Lung (tissue), 12 donors: ENCODE measurements around the gene IFITM1. TPM values are rescaled to one million over a fixed set of nuclear protein-coding genes. Genes with fewer than 3 reads are reported as not detected.
A peak's percentile ranks its signal among the peaks of the same experiment; 100 is the strongest.
"Not testable (repeated sequence)": the region's sequence is repeated elsewhere in the genome, so short reads cannot be mapped to it uniquely, and the experiment has no call there.

Experiments
- ATAC-seq: fragments of 200-7000 bp; cut with Tn5 transposase; one replicate; pipeline ENCODE4 v1.9.1; 2020; ENCODE audit warnings: moderate number of reproducible peaks; ENCODE audit not compliant: insufficient read depth, low FRiP score
- DNase-seq, 3 donors: peaks; one replicate each; pipeline ENCODE4 v3.0.0-alpha.2; 2013 to 2017
- H3K27ac ChIP-seq, 2 donors: one replicate each; pipeline ENCODE4 v1.5.1; 2013; ENCODE audit warnings: mild to moderate bottlenecking in 2 of 2, moderate library complexity in 2 of 2, control low read depth in 1 of 2, inconsistent platforms in 1 of 2, low read depth in 1 of 2, low read length in 1 of 2
- H3K27me3 ChIP-seq, 3 donors: one replicate each; pipeline ENCODE4 v1.5.1; 2013; ENCODE audit warnings: low read length in 2 of 3; ENCODE audit not compliant: control insufficient read depth in 3 of 3, insufficient read depth in 3 of 3
- H3K36me3 ChIP-seq, 4 donors: one replicate each; pipeline ENCODE4 v1.5.1; 2013; ENCODE audit warnings: low read length in 4 of 4, mild to moderate bottlenecking in 1 of 4, moderate library complexity in 1 of 4; ENCODE audit not compliant: control insufficient read depth in 4 of 4, insufficient read depth in 4 of 4
- H3K4me1 ChIP-seq, 5 donors: one replicate each; pipeline ENCODE4 v1.5.1; 2013; ENCODE audit warnings: low read length in 5 of 5, mild to moderate bottlenecking in 2 of 5, moderate library complexity in 1 of 5; ENCODE audit not compliant: control insufficient read depth in 5 of 5, insufficient read depth in 5 of 5
- H3K4me3 ChIP-seq: one replicate; pipeline ENCODE4 v1.5.1; 2013; ENCODE audit warnings: mild to moderate bottlenecking, control low read depth, moderate library complexity
- H3K9ac ChIP-seq, 2 donors: one replicate each; pipeline ENCODE4 v1.5.1; 2013; ENCODE audit warnings: low read length in 2 of 2, control low read depth in 1 of 2; ENCODE audit not compliant: insufficient read depth in 1 of 2
- H3K9me3 ChIP-seq, 4 donors: one replicate each; pipeline ENCODE4 v1.5.1; 2013; ENCODE audit warnings: low read length in 3 of 4, mild to moderate bottlenecking in 1 of 4, moderate library complexity in 1 of 4; ENCODE audit not compliant: control insufficient read depth in 4 of 4, insufficient read depth in 3 of 4
- CTCF ChIP-seq: IDR thresholded peaks from 2 replicates; pipeline ENCODE4 v1.5.1; 2012; ENCODE audit warnings: mild to moderate bottlenecking; ENCODE audit errors: control extremely low read depth, extremely low read depth
- WGBS, 2 donors: extraction: QIAGEN DNeasy Blood & Tissue Kit; methylation state at CpG; one replicate each; pipeline ENCODE4 v1.1.7; 2013; 5-methylcytosine and 5-hydroxymethylcytosine counted together
- polyA plus RNA-seq, 2 donors: library from polyadenylated mRNA; stranded (reverse); fragments of 200-250 nt; gene quantifications; one replicate each; pipeline ENCODE4 v1.2.1, GENCODE V29; 2013
- total RNA-seq, 2 donors: library from RNA; depleted of rRNA in 1 of 2; stranded (reverse); fragments of >200 nt in 1 of 2; gene quantifications; one replicate each; pipeline ENCODE4 v1.2.1, GENCODE V29; 2014 to 2021
- donor health status: control.
- donor health status: control.
- donor health status: Bipolar disorder and iron deficiency.
- donor health status: healthy.
- donor health status: DM: yes; HTN: yes; CAD: no.

The IFITM1 gene
- total and polyA plus RNA-seq, 4 donors: 53.3 to 531 (median 189) TPM

DNA sequence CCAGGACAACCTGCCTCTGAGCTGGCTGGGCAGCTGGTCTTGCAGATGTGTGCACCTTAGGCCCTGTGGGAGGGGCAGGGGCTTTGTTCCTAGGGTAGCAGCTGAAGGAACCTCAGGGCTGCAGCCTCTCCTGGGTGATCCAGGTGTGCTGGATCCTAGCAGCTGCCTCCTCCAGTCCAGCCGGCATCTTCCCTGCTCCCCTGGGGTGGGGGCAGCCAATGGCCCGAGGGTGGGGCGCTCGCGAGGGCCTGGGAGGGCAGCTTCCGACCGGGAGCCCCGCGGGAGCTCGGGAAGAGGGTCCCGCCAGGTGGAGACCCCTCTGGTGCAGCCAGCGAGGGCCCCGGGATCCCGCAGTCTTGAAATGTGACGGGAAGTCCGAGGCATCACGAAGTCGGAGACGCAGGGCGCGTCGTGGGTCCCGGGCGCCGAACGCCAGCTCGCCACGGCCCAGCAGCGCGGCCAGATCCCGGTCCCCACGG, 1.7 kb downstream of the IFITM1 start:
- Histone ChIP-seq H3K36me3 (no peaks in the 10 kb centered on the region), H3K4me1 (peaks cover 0 to 47% (median 15%) of the 10 kb centered on the region in 5 donors), H3K27me3 (peaks cover 0 to 20% (median 16%) of the 10 kb centered on the region in 3 donors), H3K9ac (no peak overlapping the region), H3K9me3 (no peaks in the 10 kb centered on the region), H3K27ac (peak overlapping the region; percentile 70 to 79), H3K4me3 (peak overlapping the region; percentile 27)
- no peak for ATAC-seq
- 57 to 68% methylated on average over 27 to 32 of the region's 32 CpGs for WGBS, 2 donors
- no peak for TF ChIP-seq CTCF
- no peak for DNase-seq

DNA sequence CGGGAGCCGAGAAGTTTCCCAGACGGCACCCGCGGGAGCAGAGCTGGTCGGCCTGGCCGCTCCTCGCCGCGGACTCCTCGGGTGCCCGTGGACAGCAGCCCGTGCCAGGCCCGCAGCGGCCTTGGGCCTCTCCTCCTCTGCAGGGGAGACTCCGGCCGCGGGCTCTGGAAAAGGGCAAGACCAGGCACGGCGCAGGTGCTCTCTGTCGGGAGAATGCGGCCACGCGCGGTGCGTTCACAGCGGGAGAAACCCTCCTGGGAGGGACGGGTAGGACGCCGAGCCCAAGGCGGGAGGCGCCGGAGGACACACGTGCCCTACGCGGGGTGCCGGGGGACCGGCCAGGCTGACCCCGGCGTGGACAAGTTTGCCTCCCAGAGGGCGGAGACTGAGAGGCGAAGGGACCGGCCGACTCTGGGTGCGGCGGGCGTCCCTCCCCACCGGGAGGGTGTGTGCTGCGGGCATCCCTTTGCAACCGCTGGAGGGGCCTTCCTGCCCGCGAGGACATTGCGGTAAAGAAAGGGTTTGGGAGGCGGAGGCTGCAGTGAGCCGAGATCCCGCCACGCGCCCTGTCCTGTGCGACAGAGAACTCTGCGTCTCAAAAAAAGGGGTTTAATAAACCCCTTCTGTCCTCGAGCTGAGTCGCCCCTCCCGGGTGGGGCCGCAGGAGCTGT, 2.3 kb downstream of the IFITM1 start:
- no peaks in the 10 kb centered on the region for H3K9me3 ChIP-seq
- H3K4me1 ChIP-seq: peaks cover 0 to 51% (median 15%) of the 10 kb centered on the region in 5 donors
- TF ChIP-seq CTCF: no peak
- no peak overlapping the region for H3K9ac ChIP-seq
- H3K27ac ChIP-seq: peak overlapping the region; percentile 70 to 79
- no peak for DNase-seq
- WGBS, 2 donors: 34% methylated on average over 59 to 64 of the region's 64 CpGs
- peak overlapping the region; percentile 27 for H3K4me3 ChIP-seq
- no peaks in the 10 kb centered on the region for H3K36me3 ChIP-seq
- no peak for ATAC-seq
- peaks cover 0 to 20% (median 16%) of the 10 kb centered on the region in 3 donors for H3K27me3 ChIP-seq

GRCh38 chr11:316891-317301, 3.1 kb downstream of the IFITM1 start:
- ATAC-seq (no peak), DNase-seq (no peak)
- H3K36me3 ChIP-seq: no peaks in the 10 kb centered on the region
- no peaks in the 10 kb centered on the region for H3K9me3 ChIP-seq
- peaks cover 0 to 48% (median 15%) of the 10 kb centered on the region in 5 donors for H3K4me1 ChIP-seq
- H3K4me3 ChIP-seq: no peak overlapping the region
- no peak for TF ChIP-seq CTCF
- no peak overlapping the region for H3K9ac ChIP-seq
- H3K27me3 ChIP-seq: peaks cover 0 to 20% (median 16%) of the 10 kb centered on the region in 3 donors
- WGBS, 2 donors: 80 to 84% methylated on average over 7 of the region's 7 CpGs
- H3K27ac ChIP-seq: peak overlapping the region in 1 of 2 donors; percentile 79

DNA sequence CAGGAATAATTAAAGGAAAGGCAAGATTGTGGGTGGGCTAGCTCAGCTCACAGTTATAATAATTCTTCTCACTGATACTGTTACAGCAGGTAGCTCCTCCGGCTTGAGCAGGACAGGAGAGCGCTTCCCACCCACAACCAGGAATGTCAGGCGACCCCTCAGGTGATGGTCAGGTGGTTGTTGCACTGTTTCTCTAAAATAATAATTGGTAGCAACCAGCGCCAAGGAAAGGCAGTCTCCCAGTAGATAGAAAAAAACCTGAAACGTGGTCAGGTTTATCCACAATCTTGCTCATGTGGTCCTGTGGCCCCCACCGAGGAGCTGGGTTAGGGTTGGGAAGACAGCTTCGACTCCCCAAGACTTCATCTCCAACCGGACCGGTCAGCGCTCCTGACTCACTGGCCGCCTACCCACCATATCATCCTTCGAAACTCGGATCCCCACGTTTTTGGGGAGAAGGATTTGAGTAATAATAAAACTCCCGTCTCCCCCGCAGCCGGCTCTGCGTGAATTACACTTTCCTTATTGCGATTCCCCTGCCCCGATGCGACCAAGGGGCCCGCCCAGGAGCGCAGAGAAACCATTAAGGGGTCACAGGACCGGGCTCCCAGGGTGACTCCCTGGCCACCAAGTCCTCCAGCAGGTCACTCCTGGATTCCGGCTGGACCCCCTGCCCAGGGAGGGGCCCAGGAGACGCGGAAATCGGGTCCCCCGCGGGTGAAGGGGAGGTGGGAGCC, 4.0 kb downstream of the IFITM1 start:
- H3K27me3 ChIP-seq: peaks cover 0 to 20% (median 16%) of the 10 kb centered on the region in 3 donors
- peak overlapping the region; percentile 1 to 79 for H3K27ac ChIP-seq
- not testable (repeated sequence) for H3K9ac ChIP-seq, DNase-seq, H3K9me3 ChIP-seq, H3K4me3 ChIP-seq, H3K36me3 ChIP-seq, ATAC-seq
- peaks cover 0 to 40% (median 12%) of the 10 kb centered on the region in 5 donors for H3K4me1 ChIP-seq
- WGBS, 2 donors: 31 to 33% methylated on average over 11 to 16 of the region's 30 CpGs

GRCh38 chr11:318405-319120, 4.7 kb downstream of the IFITM1 start:
- H3K36me3 ChIP-seq, DNase-seq, H3K9me3 ChIP-seq, H3K9ac ChIP-seq: not testable (repeated sequence)
- WGBS, 2 donors: 1% methylated on average over 9 to 15 of the region's 79 CpGs
- H3K4me1 ChIP-seq: peaks cover 0 to 33% (median 10%) of the 10 kb centered on the region in 5 donors
- peak overlapping the region; percentile 69 to 85 for H3K27ac ChIP-seq
- ATAC-seq: peak; percentile 71
- H3K27me3 ChIP-seq: peaks cover 0 to 20% (median 16%) of the 10 kb centered on the region in 3 donors
- peak overlapping the region; percentile 65 for H3K4me3 ChIP-seq
